HG03139 (cell line): ENCODE data around the gene FGR.

Experiments
- ATAC-seq: cut with Tn5 transposase; IDR thresholded peaks from one replicate; pipeline ENCODE4 v1.9.1; 2021; ENCODE audit not compliant: unreplicated experiment

The FGR gene

DNA sequence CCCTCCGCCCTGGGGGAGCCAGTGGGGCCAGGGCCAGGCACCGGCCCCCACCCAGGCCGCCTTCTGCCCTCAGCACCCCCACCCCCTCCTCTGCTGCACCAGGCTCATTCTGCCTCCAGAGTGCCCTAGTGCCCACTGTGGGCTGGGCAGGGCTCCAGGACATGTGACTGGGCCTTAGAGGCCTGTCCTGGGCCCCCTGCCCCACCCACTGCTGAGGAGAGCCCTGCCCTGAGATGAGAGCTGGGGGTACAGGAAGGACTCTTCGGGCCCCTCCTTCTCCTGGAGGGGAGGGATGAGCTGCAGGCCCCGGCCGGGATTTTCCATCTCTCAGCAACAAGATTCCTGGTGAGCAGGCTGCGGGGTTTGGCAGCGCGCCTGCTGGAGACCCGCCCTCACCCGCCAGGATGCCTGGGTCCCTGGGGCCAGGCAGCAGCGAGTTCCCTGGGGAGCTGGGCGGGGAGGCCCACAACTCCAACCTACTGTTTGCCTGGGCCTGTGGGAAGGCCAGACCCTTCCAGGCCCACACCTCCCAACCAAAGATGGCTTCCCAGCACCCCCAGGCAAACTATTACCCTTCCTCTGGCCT, 45.1 kb downstream of the FGR start:
- no peak for ATAC-seq

DNA sequence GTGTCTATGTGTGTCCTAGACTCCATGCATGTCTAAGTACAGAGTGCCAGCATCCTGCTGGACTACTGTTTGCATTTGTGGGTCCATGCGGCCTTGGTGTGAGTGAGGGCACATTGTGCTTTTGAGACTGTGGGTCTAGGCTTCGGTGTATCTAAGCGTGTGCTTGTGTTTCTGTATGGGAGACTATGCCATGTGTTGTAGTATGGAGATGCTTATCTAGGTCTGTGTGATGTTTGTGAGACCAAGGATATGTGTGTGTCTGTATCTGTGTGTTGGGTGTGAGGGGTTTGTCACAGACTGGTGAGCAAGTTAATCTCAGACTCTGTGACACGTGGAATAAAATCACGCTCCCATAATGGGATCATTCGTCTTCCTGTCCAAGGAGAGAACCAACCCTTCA, 45.5 kb downstream of the FGR start:
- no peak for ATAC-seq

DNA sequence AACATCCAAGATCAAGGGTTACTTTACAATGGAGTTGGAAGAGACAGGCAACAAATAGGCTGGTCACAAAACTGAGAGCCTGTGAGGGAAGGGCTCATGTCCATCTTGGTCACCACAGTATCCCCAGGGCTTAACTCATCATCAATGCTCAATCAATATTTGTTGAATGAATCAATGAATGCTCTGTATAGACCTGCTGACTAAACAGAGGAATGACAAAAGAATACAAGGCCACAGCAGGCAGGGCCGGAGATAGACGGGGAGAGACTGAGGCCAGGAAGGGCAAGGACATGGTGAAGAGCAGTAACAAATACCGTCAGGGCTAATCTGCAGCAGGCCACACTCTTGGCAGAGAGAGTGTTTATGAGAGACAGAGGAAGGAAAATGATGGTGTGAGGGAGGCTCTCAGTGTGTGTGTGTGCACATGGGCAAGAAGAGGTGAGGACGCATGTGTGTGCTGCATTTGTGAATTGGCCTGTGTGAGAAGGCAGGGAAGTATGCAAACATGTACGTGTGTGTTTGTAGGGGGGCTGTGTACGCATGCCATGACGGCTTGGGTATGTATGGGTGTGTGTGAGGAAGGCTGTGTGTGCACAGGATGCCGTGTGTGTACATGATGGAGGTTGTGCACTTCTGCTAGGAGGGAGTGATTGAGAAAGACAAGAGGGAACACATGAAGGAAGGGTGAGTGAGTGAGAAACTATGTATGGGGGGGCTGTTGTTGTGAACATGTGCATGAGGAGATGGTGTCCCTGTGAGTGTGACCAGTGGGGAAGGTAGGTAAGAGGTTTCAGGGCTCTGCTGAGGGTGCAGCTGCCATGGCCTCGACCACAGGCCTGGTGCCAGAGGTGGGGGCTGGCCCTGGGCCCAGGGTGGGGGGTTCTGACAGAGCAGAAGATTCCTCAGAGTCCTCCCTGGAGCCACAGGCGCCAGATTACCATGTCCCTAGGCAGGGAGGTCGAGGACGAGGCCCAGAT, 46.4 kb downstream of the FGR start:
- no peak for ATAC-seq

DNA sequence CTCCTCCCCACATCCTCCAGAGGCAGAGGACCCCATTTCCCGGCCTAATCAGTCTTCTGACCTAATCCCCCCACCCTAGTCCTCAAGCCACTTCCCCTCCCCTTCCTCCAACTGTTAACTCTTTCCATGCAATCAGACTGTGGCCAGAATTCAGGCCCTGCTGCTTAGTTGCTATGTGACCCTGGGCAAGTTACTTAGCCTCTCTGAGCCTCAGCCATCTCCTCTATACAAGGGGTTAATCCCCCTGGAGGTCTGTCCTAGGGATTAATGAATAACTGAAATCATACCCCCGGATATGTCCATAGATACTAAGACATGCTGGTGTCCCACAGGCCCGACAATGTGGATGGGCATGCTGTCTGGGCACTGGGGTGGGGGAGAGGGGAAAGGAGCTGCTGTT, 49.3 kb downstream of the FGR start:
- no peak for ATAC-seq

DNA sequence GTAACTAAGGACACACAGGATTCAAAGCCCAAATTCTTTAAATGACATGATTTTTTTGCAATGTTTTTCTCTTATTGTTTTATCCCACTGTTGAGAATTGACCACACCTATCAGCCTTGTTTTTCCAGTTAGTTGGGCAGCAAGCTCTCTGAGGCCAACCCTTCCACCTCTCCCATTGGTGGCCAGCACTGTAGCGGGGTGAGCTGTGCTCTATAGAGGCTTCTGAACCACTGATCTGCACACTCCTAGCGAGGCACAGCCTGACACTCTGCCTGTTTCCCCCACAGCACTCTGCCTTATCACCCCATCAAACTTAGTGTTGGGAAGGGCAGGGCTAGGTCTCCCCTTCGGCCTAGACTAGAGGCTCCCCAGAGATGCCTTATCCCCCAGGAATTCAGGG, 50.5 kb downstream of the FGR start:
- ATAC-seq, result no peak

DNA sequence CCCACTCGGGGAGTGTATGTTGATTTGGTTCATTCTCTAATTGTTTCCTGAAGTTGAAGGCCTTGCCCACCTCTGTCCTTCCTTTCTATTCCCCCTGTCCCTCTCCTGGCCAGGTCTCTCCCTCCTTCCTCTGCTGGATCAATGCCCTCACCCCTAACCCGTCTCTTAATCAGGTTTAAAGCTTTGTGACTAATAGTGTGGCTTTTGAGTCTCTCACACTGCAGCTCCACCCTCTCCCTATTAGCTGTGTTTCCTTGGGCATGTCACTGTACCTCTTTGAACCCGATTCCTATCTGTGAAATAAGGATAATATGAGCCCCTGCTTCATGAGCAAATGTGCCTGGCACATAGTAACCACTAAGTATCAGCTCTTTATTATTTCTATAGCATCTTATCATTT, 51.5 kb downstream of the FGR start:
- ATAC-seq, result no peak

DNA sequence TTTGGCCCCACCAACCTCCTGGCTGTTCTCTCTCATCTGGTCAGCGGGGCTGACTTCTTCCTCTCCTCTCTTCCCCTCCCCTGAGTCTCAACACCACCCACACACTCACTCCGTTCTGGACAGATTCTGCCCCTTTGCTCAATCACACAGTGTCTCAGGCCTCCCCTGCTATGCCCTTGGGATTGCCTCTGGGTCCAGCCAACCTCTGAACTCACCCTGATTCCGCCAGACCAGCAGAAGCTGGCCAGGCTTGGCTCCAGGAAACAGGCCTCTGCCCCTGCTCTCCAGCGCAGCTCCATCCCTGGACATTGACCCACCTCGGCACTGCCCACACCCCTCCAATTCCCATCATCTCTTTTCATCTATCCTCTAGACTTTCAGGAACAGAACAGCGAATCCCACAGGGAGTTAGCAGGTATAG, 53.2 kb downstream of the FGR start:
- ATAC-seq, result no peak

DNA sequence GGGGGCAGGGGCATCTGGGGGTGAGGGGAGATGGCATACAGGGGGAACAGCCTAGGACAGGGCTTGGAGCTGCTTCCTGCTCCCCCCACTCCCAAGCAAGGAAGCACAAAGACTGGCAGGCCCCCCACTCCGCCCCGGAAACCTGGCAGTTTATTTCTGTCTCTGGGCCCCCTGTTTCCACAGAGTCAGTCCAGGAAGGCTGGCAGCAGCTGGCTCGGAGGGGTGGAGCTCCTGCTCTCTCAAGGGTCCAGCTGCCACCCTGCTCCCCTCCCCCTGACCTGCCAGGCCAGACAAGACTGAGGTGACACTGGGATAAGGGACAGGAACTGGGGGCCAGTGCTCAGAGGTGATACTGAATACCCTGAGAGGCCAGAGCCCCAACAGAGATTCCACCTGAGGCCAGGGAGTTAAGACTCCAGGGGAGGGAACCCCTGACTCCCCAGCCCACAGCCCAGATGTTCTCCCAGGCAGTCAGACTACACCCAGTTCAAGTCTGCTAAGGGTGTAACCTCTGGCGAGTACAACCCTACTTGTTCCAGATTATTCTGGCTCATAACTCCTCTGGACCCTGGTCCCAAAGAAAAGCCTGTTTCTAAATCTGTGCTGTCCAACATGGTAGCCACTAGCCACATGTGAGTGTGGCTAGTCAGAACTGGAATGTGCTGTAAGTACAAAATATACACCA, 57.3 kb downstream of the FGR start:
- no peak for ATAC-seq

DNA sequence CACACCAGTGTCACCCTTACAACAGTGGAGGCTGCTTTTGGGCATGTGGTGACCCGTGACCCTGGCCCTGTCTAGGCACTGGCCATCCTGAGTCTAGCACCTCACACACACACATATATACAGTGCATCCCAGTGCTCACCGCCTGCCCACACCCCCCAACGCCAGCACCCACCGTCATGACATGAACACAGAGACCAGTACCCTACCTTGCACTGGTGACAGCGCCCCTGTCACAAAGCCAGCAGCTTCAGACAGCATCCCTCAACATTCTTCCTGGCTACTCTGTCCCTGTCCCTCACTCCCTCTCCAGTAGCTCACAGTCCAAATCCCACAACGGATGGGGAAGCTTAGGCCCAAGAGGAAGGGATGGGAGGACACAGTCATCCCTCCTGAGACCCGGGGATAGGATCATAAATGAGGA, 58.2 kb downstream of the FGR start:
- no peak for ATAC-seq

DNA sequence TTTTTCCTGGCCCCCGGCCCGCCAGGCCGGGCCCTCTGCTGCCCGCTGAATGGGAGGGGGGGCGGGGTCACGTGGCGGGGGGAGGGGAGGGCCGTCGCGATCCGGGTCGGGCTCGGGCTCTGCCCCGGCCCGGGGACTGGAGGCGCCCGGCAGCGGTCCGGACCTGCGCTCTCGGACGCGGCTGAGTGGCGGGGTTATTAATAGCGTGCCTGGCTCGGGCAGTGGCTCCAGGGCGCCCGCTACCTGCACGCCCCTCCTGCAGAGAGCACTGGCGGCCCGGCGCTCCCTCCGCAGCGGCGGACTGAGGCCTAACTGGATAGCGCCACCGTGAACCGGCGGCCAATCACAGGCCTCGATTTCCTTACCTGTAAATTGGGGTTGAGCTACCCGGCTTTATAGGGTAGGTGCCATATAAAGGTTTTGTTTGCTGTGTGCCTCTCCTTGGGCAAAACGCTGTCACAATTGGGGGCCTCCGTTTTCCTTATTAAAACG, 59.1 kb downstream of the FGR start:
- no peak for ATAC-seq

DNA sequence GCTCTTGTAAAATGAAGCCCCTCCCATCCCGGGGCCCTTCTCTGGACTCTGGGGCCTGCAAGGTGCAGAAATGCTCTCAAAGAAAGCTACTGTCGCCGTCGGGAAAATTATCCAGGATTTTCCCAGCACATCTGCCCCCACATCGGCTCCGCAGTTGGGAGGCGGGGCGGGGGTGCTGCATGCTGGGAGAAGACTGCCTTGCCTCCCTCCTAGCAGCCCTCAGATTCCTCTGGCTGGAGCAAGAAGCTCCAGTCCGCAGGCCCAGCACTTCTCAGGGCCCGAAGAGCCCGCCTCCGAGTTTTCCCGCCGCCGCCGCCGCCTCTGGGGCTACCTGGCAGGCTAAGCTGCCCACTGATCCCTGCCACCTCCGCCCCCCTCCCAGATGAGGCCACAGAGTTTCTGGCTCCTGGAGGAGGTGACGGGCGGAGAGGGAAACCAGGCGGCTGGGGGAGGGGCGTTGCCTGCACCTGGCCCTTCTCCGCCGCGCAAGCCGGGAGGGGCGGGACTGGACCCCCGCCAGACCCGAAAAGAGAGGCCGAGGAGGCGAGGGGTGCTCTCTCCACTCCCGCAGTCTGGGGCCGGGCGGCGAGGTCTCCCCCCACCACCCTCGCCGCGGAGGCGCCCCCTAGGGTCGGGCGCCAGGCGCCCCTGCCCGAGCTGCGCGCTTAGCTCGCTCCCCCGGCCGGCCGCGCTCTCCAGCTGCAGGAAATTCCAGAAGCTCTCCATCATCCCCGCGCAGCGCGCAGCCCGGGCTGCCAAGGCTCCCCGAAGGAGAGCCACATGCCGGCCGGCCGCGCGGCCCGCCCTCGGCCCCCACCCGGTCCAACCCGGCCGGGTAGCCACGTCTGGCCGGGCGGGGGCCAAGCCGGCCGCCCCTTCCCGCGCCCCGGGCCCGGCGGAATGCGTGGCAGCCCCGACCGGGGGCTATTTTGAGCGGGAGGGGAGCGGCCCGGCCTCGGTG, 59.8 kb downstream of the FGR start:
- no peak for ATAC-seq

DNA sequence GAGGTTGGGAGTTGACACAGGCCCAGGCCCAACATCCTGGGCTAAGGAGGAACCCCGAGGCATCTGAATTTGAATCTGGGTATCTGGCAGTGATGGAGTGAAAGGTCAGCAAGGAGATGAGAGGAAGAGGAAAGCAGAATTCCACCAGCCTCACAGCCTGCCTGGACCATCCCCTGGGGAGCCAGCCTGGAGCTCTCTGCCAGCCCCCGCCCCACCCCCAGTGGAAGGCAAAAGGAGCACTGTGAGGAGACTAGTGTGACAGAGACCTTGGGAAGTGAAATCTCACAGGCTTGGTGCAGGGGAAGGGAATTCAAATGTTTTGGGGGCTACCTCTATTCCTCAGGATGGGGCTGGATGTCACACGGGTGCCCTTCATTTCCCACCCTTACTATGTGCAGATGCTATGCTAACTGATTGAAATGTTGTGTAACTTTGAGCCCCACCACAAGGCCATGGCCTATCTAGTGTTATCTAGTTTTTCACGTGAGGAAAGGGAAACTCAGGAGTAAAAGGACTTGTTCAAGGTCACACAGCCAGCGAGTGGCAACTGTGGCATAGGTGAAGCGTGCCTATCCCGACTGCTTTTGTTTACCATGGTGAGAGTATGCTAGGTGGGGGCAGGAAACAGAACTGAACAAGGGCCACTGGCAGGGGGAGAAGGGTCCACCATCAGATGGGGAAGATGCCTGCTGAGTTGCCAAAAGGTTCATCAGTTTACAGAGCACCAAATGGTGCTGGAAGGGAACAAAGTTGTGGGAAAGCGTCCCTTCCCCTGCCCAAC, 60.8 kb downstream of the FGR start:
- ATAC-seq, result no peak

DNA sequence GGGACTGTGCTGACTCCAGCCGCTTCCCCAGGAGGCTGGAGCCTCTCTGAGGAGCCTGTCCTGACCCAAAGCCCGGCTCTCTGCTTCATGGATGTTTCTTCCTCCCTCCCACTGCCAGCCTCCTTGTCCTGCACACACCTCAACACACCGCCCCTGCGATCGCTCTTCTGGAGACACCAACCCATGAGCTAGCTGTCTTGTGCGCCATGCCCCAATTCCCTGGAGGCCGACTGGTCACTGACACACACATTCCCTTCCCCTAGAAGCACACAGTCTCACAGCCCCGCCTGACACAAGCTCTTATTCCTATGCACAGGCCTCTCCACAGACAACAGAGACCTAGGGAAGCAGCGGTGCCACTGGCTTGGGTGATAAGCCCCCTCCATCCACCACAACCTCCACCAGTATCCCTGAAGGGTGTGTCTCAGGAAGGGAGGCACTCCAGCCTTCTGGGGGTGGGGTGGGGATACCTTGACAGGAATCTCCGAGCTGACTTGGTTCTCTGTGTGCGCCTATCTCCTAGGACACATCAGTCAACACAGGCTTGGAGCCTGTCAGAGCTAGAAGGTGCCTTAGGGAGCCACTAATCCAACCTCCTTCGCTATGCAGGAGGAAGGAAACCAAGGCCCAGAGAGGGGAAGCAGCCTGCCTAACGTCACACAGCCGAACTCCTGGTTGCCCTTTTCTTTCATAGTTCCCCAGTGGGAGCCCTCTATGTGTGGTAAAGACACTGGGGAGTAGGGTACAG, 62.1 kb downstream of the FGR start:
- ATAC-seq, result no peak

DNA sequence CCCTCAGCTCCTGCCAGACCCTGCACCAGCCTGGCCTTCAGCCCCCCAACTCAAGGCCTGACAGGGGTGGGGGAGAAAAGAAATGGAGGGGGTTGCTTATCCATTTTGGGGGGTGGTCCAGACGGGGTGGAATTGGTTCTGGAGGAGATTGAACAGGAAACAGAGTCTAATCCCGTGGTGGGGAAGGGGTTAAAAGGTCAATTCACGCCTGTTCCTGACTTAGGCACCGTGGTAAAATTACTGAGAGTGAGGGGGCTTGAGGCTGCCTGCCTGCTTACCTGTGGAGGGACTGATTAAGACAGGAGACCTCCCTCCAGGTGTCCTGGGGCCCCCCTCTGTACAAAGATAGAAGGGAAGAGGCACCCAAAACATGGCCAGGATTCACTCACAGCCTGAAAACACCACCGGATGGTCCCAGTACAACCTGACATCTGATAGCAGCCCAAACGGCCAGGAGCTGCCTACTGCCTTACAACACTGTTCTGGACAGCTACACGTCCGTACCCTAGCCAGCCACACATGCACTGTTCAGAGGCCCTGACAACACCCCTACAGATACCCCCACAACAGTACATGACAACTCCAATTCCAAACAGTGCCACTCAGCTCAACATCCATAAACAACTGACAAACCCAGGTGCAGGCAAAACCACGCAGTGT, 62.8 kb downstream of the FGR start:
- no peak for ATAC-seq

DNA sequence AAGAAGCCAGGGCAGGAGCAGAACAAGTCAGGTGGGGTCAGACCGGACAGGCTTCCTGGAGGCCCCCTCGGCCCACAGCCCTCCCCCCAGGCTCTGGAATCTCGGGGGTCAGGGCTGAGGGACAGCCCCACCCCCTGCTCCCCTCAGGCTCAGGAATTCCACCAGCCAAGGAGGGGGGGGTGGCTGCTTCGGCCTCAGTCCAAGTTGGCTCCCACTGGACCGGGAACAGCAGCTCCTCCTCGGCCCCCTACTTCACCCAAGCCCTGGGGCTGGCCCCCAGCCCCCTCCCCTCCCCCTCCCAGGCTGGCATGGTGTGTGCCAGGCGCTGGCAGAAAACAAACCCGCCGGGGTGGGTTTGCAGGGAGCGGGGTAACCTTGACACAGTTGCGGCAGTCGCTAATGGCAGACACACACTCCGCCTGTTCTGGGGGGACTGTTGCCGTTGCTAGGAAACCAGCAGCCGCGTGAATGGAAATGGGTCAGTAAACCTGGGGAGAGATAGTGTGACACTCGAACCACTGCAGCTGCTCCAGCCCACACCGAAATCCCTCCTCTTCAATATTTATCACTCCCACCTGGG, 63.5 kb downstream of the FGR start:
- ATAC-seq, result no peak

DNA sequence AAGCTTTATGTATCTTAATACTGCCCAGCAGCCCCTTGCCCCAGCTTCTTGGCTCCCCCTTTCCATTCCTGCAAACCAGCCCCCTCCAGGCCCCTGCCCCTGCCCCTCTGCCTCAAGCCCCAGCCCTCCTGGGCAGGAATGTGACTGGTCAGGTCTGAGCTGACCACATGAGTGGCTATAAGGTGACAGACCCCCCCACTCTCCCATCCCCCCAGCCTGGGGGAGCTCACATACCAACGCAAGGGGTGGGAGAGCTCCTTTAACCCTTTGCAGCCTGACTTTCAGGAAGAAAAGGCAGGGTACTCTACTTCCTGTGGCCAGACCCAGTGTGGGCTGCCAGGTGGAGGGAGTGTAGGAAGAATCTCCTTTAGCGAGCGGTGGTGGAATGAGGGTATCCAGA, 64.2 kb downstream of the FGR start:
- no peak for ATAC-seq

DNA sequence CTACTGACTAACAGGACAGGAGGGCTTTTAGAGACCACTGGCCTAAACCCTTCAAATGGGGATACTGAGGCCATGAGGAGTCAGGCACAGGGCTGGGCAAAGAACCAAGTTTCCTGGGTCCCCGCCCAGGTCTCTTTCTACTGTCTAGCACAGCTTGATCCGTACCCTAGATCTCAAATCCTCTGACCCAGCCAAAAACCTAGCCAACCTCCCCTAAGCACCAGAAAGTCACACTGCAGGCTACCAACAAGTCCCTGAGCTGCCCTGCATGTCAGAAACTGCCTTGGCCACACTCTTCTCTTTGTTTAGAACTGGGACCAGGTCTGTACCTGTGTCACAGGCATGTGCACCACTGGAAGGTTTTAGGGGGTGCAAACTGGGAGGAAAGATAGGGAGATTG, 64.6 kb downstream of the FGR start:
- no peak for ATAC-seq
